ENCODE results near the gene CCDC69.

Gene CCDC69

DNA sequence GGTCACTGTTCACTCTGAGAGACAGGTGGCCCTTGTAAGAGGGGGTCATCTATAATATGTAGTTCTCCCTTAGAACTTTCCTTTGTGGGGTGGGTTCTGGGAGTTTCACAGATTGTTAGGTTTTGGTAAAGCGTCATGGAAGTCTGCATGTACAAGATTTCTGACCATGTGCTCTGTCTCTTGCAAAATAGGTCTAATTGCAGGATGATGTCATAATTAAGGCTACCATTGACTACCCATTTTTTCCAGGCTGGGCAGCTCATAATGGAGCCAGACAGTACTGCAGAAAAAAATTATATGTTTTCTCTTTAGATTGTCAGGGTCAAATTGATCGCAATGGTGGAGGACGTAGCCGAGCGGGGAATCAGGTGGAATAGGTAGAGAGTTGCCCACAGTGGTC is 25.4 kb upstream of the CCDC69 start:
- Histone ChIP-seq H3K36me3 (no peaks in the 10 kb centered on the region), H3K4me1 (no peaks in the 10 kb centered on the region), H3K27me3 (no peaks in the 10 kb centered on the region), H3K9me3 (no peaks in the 10 kb centered on the region), H3K4me3 (ENCODE audit: low read depth, low read length) (no peak overlapping the region)
- no peak for DNase-seq
- TF ChIP-seq, protein P1, sequence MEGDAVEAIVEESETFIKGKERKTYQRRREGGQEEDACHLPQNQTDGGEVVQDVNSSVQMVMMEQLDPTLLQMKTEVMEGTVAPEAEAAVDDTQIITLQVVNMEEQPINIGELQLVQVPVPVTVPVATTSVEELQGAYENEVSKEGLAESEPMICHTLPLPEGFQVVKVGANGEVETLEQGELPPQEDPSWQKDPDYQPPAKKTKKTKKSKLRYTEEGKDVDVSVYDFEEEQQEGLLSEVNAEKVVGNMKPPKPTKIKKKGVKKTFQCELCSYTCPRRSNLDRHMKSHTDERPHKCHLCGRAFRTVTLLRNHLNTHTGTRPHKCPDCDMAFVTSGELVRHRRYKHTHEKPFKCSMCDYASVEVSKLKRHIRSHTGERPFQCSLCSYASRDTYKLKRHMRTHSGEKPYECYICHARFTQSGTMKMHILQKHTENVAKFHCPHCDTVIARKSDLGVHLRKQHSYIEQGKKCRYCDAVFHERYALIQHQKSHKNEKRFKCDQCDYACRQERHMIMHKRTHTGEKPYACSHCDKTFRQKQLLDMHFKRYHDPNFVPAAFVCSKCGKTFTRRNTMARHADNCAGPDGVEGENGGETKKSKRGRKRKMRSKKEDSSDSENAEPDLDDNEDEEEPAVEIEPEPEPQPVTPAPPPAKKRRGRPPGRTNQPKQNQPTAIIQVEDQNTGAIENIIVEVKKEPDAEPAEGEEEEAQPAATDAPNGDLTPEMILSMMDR (IDR thresholded peaks at IDR 0.05; ENCODE audit: low read depth, low read length), result no peak

DNA sequence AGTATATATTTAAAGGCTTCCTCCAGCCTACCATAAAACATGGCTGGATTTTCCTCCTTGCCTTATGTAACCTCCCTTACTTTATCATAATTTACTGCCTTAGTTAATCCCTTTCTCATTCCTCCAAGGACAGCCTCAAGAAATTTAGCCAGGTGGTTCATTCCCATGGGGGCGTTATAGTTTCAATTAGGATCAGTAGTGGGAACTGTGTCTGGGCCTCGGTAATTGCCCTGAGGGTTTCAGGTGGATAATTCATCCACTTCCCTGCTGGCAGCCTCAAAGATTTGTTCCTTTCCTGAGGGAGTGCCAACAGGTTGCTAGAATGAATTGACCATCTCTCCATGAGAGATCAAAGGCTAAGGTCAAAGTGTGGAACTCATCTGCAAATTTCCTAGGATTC is 24.8 kb upstream of the CCDC69 start:
- H3K27me3 ChIP-seq, result no peaks in the 10 kb centered on the region
- TF ChIP-seq, protein P1 (IDR thresholded peaks at IDR 0.05; ENCODE audit: low read depth, low read length), result no peak
- DNase-seq, result no peak
- no peaks in the 10 kb centered on the region for H3K9me3 ChIP-seq
- H3K36me3 ChIP-seq, result no peaks in the 10 kb centered on the region
- H3K4me3 ChIP-seq (ENCODE audit: low read depth, low read length), result no peak overlapping the region
- H3K4me1 ChIP-seq, result no peaks in the 10 kb centered on the region

DNA sequence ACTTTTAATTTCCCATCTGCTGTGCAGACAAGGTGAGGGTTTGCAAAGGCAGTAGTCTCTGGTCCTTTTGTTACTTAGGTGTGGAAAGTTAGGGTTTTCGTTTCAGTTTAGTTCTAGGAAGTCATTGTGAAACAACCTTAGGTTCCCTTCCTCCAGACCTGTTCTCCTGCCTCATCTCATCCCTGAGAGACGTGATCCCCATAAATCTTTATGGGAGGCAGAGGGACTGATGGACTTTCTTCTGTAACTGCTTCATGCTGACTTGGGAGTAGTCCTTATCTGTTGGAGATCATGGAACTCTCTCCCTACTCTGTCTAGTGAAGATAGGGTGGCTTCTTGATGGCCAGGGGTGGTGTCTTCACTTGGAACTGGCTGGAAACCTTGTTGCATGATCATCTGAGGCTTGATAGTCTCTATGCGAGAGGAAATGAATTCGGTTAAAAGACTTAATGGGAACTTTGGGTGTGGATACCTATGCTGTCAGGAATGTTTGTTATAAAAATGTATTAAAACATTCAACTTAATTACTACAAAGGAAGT is 21.9 kb upstream of the CCDC69 start:
- TF ChIP-seq, protein P1 (IDR thresholded peaks at IDR 0.05; ENCODE audit: low read depth, low read length), result no peak
- no peak overlapping the region for H3K4me3 ChIP-seq (ENCODE audit: low read depth, low read length)
- H3K36me3 ChIP-seq, result no peaks in the 10 kb centered on the region
- no peaks in the 10 kb centered on the region for H3K27me3 ChIP-seq
- H3K9me3 ChIP-seq, result no peaks in the 10 kb centered on the region
- H3K4me1 ChIP-seq, result no peaks in the 10 kb centered on the region
- no peak for DNase-seq

DNA sequence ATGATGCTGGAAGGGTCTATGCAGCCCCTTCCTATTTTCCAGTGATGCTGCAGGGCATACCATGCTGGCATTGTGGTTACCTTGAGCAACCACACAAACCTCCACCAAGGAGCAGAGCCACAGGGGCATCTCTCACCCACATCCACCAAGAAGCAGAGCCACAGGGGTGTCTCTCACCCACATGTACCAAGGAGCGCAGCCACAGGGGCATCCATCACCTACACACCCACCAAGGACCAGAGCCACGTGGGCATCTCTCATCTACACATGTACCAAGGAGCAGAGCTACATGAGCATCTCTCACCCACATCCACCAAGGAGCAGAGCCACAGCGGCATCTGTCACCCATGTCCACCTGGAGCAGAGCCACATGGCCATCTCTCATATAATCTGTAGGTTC is 20.3 kb upstream of the CCDC69 start:
- Histone ChIP-seq H3K4me1 (no peaks in the 10 kb centered on the region), H3K9me3 (no peaks in the 10 kb centered on the region), H3K27me3 (no peaks in the 10 kb centered on the region), H3K4me3 (ENCODE audit: low read depth, low read length) (no peak overlapping the region), H3K36me3 (no peaks in the 10 kb centered on the region)
- DNase-seq, result no peak
- TF ChIP-seq, protein P1 (IDR thresholded peaks at IDR 0.05; ENCODE audit: low read depth, low read length), result no peak

DNA sequence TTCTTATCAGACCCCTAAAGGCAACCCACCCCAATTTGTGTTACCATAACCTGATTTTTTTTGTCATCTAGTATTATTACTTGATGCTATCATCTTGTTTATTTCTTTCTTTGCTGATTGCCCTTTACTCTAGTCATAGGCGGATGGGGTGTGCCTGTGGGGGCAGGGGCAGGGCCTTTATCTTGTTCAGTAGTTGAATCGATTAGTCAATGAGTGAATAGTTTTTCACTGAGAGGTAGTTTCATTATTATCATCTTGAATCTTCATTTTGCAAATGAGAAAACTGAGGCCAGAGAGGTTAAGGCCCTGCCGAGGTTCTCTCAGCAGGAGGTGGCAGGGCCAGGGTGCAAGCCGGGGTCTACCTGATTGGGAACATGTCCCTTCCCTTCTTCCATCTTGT is 19.7 kb upstream of the CCDC69 start:
- DNase-seq, result no peak
- Histone ChIP-seq H3K9me3 (no peaks in the 10 kb centered on the region), H3K27me3 (no peaks in the 10 kb centered on the region), H3K4me1 (no peaks in the 10 kb centered on the region), H3K4me3 (ENCODE audit: low read depth, low read length) (no peak overlapping the region), H3K36me3 (no peaks in the 10 kb centered on the region)
- TF ChIP-seq, protein P1 (IDR thresholded peaks at IDR 0.05; ENCODE audit: low read depth, low read length), result no peak

DNA sequence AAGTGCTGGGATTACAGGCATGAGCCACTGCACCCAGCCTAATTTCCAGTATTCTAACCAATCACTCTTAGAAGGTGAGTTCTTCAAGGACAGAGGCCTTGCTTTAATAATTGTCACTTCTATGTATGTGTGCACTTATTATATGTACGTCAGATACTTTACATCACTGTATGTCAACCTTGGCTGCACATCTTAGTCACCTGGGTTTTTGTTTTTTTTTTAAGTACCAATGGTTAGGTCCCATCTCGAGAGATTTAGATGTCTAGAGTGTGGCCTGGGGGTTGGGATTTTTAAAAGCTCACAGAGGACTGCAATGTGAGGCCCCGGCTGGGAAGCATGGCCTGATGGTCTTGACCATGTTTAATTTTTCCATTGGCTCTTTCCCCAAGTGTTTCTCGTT is 19.2 kb upstream of the CCDC69 start:
- no peak for DNase-seq
- Histone ChIP-seq H3K36me3 (no peaks in the 10 kb centered on the region), H3K9me3 (no peaks in the 10 kb centered on the region), H3K4me1 (no peaks in the 10 kb centered on the region), H3K4me3 (ENCODE audit: low read depth, low read length) (no peak overlapping the region), H3K27me3 (no peaks in the 10 kb centered on the region)
- TF ChIP-seq, protein P1 (IDR thresholded peaks at IDR 0.05; ENCODE audit: low read depth, low read length), result no peak

Data from BE2C (cell line).